Fibroblast of upper back skin (primary cell): ENCODE measurements around the gene SURF2.
"Not testable (repeated sequence)": the region's sequence is repeated elsewhere in the genome, so short reads cannot be mapped to it uniquely, and the experiment has no call there.

Source experiments
- DNase-seq: peaks from one replicate; pipeline ENCODE4 v3.0.0-alpha.2; 2013

The SURF2 gene

DNA sequence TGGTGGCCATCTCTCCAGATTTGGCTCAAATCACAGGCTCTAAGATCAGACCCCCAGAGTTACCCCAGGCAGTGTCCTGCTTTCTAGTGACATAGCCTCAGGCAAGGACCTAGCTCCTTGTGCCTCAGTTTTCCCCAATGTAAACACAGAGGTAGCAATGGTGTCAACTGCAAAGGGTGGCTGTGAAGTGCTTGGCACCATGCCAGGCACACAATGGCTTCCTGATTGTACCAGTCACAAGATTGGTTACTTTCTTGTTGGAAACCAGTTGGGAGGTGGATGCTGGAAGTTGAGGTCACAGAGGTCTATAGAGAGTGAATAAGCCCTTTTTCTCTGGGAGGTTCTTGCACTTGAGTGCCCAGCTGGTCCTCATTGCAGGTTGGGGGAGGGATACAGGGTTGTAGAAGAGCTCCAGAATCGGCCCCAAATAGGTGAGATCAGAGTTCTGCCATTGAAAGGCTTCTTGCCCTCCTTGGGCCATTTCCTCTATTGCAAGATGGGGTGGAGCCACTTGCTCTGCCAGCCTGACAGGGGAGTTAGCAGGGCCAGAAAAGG is 22.1 kb downstream of the SURF2 start:
- DNase-seq, result no peak

DNA sequence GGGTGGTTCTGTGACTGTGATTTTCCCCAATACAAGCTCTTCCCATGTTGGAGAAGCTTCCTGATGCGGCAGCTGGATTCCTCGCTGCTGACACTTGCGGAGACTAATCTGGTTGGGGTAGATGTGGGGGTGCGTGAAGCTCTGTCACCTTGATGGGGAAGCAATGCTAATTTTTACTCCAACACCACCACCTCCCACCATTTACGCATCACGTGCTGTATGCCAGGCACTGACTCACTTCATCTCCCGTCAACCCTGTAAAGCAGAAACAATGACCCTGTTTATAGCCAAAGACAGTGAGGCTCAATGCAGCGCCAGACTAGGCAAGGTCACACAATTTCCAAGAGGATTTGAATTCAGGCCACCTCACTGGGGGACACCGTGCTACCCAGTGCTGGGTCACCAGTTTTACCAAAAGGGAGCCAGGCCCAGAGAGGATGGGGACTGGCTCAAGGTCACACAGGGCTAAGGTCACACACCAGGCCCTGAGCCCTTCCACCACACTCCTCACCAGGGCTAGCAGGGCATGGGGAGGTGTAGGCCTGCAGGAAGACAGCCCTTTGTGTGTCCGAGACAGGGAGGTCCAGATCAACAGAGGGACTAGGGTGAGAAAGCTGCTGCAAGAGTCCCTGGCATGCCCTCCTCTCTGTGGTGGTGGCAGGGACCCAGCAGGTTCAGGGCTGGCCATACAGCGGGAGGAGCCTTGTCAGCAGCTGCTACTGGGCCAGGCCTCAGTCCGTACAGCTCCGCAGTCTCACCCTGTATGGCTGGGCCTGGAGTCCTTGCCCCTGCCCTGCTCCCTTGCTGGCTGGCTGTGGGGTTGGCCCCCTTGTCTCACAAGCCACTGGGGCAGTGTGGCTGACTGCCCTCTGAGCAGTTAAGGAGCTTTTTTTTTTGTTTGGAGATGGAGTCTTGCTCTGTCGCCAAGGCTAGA is 23.1 kb downstream of the SURF2 start:
- DNase-seq, result no peak

DNA sequence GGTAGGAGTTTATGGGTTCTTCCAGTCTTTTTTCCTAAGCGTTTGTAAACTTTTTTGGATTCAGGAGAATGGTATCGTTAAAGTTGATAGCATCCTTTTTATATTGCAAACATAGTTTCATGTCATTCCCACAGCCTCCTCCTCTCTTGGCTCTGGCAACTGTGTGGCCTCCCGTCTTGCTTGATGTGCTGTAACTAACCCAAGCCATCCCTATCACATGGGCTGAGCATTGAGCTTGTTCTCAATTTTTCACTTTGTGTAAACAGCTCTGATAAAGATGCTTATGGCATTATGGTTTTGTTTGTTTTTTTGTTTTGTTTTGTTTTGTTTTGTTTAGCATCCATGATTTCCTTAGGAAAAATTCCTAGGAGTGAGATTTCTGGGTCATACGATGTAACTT is 24.4 kb downstream of the SURF2 start:
- DNase-seq, result no peak

DNA sequence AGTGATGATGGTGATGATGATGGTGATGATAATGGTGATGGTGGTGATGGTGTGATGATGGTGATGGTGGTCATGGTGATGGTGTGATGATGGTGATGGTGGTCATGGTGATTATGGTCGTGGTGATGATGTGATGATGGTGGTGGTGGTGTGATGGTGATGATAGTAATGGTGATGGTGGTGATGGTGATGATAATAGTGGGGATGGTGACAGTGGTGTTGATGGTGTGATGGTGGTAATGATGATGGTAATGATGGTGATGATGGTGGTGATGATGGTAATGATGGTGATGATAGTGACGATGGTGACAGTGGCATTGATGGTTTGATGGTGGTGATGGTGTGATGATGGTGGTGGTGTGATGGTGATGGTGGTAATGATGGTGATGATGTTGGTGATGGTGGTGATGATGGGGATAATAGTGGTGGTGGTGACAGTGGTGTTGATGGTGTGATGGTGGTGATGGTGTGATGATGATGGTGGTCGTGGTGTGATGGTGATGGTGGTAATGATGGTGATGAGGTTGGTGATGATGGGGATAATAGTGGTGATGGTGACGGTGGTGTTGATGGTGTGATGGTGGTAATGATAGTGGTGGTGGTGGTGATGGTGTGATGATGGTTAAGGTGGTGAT is 26.3 kb downstream of the SURF2 start:
- DNase-seq, result no peak

DNA sequence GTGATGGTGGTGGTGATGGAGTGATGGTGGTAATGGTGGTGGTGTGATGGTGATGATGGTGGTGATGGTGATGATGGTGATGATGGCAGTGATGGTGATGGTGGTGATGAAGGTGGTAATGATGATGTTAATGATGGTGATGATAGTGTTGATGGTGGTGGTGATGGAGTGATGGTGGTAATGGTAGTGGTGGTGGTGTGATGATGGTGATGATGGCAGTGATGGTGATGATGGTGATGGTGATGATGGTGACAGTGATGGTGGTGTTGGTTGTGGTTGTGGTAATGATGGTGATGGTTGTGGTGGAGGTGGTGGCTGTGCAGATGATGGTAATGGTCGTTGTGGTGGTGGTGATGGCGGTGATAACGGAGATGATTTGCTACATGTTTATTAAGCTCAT is 27.1 kb downstream of the SURF2 start:
- DNase-seq, result no peak

DNA sequence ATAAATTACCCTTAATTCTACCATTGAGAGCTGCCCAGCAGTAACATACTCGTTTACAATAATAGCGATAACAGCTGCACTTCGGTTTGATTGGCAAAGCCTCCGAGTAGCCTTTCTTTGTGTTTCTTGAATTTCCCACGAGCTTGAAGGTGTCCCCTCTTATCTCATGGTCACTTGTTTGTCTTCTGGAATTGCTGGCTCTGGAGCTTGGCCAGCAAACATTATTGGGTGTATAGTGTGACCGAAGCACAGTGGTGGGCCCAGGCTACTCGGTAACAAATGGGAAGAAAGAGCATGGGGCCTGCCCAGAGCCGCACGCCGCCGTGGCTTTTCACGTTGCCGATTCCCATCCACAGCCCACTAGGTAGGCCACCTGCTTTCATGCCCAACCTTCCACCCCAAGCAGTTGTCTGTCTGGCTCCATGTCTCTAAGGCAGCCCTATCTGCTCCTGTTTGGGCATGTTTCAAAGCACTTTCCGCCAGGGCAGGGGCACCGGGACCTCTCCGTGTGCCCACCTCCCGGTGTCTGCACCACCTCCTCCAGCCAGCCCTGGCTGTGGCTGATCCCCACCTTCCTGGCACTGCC is 28.5 kb downstream of the SURF2 start:
- DNase-seq, result no peak

DNA sequence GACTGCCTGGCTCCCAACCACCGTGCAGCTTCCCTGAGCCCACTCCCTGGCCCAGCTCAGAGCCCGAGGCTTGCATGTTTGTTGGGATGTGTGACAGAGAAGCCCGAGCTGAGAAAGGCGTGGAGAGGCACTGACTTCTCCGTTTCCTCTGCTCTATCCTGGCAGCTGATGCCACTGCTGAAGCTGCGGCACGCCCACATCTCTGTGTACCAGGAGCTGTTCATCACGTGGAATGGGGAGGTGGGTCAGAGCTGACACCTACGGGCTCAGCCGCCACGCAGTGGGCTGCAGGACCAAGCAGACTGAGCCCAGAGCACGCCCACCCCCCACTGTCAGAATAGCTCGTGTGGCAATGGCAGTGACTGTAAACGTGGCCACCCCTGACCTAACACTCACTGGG is 29.1 kb downstream of the SURF2 start:
- DNase-seq, result no peak

DNA sequence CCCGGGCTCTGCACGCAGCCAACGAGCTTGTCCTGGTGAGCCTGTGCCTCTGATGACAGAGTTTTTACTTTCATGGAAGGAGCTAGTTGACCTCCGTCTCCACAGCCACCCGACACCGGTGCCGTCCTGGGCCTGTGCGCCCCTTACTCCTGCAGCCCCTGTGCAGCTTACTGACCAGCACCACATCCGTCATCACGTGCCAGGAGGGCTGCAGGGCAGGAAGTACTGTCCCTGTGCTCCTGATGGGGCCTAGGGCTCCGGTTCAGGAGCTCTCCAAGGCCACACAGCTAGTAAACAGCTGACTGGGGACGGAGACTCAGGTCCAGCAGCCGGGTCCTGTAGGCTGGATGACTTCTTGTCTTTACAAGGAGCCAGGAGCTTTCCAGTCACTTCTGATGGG is 30.0 kb downstream of the SURF2 start:
- no peak for DNase-seq

DNA sequence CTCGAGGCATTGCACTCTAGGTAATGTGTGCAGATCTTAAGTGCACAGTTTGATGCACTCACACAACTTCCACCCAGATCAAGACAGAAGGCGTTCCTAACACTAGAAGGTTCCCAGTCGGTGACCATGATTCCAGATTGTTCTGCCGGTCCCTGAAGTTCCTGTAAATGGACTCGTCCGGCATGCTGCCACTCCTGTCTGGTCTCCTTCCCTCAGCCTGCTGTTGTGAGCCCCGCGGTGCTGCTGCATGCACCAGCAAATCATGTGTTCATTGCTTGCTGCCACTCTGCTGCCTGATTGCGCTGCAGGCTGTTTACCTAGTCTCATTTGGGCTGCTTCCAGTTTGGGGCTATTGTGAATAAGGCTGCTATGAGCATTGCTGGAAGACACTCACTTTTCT is 31.3 kb downstream of the SURF2 start:
- DNase-seq, result no peak

DNA sequence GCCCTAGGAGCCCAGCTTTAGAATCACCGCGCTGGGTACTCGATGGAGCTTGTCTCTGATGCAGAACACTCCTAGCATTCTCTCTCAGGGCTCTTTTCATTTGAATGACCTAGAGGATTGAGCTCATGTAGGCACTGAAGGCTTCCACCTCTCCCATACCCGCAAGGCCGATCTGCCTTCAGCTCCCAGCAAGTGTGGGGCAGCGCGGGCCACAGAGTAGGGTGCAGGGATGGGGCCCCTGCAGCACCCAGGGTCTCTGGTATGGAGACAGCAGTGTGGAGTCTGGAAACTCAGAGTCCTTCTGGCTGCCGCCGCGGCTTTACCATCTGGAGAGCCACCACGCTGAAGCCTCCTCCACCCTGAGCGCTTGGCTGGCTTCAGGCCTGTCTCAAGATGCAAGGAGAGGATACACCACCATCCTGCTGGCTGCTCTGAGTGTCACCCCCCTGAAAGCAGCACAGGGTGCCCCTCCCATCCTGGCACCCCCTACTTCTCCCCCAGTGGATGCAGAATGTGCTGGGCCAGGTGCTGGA is 32.7 kb downstream of the SURF2 start:
- no peak for DNase-seq

DNA sequence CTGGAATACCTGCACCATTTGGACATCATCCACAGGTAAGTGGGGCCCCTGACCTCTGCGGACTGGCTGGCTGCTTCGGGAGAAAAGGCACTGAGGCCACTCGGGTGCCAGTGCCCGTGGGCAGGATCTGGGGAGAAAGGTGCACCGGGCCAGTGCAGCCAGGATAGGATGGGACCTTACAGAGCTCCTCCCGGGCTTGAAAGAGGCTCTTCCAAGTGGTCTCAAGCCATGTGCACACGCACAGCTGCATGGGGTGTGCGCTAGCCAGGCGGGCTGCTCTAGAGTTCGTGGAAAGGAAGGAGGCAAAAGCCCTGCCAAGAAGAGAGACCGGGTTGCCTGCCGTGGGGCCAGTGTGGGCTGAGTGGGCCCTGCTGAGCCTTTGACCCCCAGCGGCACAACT is 33.2 kb downstream of the SURF2 start:
- no peak for DNase-seq

DNA sequence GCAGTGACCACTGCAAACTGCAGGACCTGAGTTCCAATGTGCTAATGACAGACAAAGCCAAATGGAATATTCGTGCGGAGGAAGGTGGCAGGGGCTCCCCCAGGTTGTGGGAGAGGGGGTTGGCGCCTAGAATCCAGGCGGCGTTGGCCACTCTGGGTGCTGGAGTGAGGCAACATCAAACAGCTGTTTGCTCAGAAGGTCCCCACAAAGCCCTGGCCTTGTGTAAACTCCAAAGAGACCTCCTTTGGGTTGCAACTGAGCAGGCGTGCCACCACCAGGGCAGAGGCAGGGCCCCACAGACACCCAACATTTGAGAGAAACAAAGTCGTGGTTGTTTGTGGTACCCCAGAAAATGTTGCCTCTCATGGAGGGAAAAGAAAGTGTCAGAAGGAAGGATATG is 34.4 kb downstream of the SURF2 start:
- DNase-seq, result no peak

DNA sequence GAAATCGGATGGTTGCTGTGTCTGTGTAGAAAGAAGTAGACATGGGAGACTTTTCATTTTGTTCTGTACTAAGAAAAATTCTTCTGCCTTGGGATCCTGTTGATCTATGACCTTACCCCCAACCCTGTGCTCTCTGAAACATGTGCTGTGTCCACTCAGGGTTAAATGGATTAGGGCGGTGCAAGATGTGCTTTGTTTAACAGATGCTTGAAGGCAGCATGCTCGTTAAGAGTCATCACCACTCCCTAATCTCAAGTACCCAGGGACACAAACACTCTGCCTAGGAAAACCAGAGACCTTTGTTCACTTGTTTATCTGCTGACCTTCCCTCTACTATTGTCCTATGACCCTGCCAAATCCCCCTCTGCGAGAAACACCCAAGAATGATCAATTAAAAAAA is 35.1 kb downstream of the SURF2 start:
- DNase-seq, result not testable (repeated sequence)

DNA sequence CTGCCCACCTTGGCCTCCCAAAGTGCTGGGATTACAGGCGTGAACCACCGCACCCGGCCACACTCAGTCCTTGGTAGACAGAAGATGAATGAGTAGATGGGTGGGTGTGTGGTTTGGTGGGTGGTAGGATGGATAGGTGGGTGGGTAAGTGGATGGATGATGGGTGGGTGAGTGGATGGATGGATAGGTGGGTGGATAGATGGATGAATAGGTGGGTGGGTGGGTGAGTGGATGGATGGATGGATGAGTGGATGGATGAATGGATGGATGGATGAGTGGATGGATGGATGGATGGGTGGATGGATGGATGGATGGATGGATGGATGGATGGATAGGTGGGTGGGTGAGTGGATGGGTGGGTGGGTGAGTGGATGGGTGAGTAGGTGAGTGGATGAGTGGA is 36.0 kb downstream of the SURF2 start:
- DNase-seq, result not testable (repeated sequence)

DNA sequence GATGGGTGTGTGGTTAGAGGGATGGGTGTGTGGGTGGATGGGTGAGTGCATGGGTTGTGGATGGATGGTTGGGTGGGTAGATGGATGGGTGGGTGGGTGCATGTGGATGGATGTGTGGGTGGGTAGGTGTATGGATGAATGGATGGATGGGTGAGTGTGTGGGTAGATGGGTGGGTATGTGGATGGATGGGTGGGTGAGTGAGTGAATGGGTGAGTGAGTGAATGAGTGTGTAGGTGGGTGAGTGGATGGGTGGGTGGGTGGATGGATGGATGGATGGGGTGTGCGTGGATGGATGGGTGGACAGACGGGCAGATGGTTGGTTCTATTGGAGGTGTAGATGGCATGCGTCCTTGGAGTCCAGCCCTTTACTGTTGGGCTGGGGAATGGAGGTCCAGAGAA is 37.0 kb downstream of the SURF2 start:
- no peak for DNase-seq

DNA sequence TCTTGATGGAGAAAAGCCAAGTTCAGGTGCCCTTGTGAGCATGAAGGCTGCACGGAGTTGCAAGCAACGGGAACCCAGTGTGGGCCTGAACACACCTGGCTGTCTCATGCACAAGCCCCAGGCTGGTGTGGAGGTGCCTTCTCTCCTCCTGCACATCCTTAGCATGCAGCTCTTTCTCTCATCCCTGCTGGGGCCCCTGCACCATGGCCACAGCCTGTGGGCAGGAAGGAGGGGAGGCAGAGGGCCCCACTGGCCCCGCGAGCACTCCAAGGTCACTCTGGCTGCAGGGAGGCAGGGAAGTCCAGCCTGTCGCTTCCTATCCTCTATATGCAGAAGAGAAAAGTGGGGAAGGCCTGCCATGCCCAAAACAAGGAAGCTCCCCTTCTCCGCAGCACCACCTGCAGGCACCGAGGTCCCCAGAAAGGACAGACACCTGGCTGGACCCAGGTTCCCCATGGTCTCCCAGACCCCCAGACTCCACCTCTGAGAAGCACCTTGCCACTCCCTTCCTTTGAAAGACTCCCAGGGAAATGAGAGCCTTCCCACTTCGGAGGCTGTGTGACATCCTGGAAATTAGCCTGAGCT is 38.4 kb downstream of the SURF2 start:
- DNase-seq, result no peak

DNA sequence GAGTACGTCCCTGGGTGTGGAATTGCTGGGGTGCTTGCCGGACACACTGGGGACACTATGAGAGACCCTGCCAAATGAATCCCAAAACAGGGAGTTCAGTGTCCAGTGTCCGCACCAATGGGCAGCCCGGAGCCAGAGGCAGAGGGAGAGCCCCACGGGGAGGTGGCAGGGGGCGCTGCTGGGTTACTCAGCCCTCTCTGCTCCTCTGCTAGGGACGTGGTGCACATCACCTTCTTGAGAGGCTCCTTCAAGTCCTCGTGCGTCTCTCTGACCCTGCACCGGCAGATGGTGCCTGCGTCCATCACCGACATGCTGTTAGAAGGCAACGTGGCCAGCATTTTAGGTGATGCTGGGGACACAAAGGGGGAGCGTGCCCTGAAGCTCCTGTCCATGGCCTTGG is 40.6 kb downstream of the SURF2 start:
- DNase-seq, result no peak

DNA sequence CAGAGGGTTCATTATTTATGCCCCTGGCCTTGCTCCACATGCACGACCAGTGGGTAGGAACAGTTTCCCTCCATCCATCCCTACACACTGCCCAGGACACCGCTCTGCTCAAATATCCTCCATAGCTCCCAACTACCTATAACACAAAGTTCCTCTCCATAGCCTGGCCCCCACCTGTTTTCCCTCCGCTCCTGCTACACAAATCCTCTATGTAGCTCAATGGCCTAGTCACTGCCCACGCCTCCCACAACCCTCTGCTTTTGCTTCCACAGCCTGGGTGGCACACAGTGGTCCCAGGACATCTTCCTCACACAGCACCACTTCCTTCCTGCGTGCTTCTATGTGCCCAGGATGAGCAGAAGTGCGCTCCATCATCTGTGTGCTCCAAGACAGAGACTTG is 41.0 kb downstream of the SURF2 start:
- DNase-seq, result no peak

DNA sequence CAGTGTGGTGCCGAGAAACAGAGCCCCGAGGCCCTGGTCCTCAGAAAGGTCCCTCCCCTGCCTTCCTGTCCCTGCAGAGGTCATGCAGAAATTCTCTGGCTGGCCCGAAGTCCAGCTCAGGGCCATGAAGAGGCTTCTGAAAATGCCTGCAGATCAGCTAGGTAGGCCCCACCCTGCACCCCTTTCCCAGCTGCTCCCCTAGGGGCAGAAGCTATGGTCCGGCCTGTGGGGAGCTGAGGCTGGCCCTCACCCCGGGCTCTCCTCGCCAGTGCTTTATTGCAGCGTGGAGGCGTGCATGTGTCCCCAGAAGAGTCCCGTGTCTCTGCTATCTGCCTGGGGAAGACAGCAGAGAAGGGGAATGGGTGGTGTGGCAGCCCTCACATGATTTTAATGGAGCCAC is 41.5 kb downstream of the SURF2 start:
- no peak for DNase-seq

DNA sequence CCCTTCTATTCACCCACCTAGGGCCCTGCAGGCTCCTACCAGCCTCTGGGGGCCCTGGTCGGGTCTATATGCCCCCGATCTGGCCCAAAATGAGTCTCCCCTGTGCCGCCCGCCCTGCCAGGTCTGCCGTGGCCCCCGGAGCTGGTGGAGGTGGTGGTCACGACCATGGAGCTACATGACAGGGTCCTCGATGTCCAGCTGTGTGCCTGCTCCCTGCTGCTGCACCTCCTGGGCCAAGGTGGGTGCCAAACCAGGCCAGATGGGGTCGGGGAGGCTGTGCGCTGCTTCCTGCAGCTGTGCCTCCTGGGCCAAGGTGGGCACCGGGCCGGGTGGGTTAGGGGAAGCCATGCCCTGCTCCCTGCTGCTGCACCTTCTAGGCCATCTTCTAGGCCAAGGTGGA is 43.9 kb downstream of the SURF2 start:
- DNase-seq, result no peak

DNA sequence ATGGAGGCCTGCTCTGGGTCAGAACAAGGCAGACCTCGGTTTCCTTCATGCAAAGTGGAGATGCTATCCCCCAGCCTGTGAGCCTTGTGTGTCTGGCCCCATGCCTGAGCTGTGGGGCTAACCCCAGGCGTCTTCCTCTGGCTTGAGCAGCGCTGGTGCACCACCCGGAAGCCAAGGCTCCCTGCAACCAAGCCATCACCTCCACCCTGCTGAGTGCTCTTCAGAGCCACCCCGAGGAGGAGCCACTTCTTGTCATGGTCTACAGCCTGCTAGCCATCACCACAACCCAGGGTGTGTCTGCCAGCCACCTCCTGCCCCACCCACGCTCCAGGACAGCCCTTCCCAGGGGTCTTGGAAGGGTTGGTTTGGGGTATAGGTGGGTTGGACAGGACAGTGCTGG is 45.2 kb downstream of the SURF2 start:
- DNase-seq, result no peak

DNA sequence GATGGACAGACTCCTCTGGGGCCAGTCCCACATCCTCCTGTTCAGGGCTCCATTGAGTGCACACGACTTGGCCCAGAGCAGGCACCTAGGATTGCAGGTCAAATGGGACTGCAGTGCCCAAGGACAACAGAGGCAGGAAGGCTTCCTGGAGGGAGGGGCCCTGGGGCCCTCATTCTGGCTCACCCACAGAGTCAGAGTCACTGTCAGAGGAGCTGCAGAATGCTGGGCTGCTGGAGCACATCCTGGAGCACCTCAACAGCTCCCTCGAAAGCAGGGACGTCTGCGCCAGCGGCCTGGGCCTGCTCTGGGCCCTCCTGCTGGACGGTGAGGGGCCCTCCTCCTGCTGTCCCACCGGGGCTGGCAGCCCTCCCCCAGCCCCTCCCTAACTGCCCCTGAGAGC is 46.3 kb downstream of the SURF2 start:
- DNase-seq, result no peak

DNA sequence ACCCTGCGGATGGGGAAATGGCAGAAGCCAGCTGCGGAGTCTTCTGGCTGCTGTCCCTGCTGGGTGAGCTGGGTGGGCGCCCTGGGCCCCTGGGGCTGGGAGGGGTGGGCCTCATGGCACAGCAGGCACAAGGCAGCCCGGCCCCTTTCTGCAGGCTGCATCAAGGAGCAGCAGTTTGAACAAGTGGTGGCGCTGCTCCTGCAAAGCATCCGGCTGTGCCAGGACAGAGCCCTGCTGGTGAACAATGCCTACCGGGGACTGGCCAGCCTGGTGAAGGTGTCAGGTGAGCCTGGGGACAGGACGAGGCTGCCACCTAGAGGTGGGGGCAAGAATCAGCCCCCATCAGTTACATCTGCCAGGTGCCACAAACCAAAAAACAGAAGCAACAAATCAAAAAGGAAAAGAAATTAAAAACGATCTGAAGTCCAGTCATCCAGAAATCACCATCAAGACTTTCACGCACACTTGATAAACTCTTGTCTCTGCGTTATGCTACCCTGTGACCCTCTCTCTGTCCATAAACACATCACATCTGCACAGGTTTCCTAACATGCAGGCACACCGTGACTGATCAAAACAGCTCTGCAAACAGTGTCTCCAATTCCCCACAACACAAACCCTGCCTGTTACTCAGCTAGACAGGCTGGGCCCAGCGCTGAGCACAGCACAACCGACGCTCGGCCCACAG is 47.6 kb downstream of the SURF2 start:
- DNase-seq, result no peak
